IPS-18c (cell line): ENCODE measurements around the gene ELMO1.

Experiments
- H3K4me3 ChIP-seq: 2 replicates; pipeline ENCODE4 v1.7.0; 2013; ENCODE audit warnings: low read depth, mild to moderate bottlenecking, low read length, moderate library complexity; ENCODE audit not compliant: insufficient read depth
- H3K9me3 ChIP-seq: one replicate; pipeline ENCODE4 v1.6.1; 2013; ENCODE audit warnings: mild to moderate bottlenecking, low read length, moderate library complexity; ENCODE audit not compliant: control insufficient read depth, insufficient read depth

ELMO1 gene

GRCh38 chr7:37476881-37477450 is 28.3 kb upstream of the ELMO1 start:
- H3K4me3 ChIP-seq: no peak overlapping the region
- H3K9me3 ChIP-seq: no peaks in the 10 kb centered on the region

GRCh38 chr7:37476428-37476827 is 27.8 kb upstream of the ELMO1 start:
- H3K4me3 ChIP-seq: no peak overlapping the region
- no peaks in the 10 kb centered on the region for H3K9me3 ChIP-seq

GRCh38 chr7:37475646-37476045 is 27.0 kb upstream of the ELMO1 start:
- Histone ChIP-seq H3K4me3 (no peak overlapping the region), H3K9me3 (no peaks in the 10 kb centered on the region)

DNA sequence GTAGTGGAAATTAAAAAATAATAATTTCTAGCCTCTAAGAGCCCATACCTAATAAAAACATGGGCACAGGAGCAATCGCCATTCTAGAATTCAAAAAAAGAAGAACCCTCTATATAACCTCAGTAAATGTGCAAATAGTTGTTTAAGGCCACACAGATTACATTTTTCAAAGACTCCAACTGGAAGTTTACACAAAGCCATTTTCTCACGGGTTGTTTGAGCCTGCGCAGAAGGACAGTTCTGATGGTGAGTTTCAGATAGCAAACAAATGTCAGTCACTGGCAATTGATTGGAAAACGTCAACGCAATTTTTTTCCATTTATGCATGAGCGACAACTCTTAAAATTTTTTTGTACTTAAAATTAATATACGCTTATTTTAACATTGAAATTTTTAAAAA is 23.0 kb upstream of the ELMO1 start:
- Histone ChIP-seq H3K9me3 (no peaks in the 10 kb centered on the region), H3K4me3 (no peak overlapping the region)

DNA sequence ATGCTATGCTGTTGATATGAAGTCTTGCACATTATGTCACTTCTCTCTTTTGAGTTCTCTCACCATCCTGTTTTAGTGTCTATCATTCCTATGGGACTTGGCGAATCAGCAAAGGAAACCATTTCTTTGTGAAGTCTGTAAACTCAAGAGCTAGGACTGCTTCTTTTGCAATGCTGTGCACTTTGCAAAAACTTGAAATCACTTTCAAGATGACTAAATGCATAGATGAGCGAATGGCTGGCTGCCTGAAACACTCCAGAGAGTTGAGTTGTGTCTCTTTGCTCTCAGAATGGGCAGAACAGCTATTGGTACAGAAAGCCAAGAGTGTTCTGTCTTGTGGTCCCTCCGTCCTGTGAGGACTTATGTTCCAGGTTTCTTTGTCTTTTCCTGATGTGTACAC is 18.3 kb upstream of the ELMO1 start:
- Histone ChIP-seq H3K4me3 (no peak overlapping the region), H3K9me3 (no peaks in the 10 kb centered on the region)

DNA sequence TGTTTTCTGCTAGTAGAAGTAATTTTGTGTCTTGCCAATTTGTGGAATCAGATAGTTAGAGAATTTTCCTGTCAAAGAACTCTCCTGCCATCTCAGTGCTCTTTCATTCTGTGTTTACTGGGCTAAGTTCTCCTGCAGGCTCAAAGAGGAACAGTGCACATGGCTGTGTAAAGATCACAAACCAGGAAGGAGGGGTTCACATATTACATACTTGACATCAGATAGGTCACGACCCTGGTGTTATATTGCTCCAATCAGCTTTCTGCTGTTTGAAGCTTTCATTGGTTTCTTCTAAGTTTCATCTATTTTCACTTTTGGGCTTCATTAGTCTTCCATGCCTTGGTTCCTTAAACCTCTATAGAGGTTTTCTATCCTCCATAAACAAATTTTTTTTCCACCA is 13.5 kb upstream of the ELMO1 start:
- no peaks in the 10 kb centered on the region for H3K9me3 ChIP-seq
- H3K4me3 ChIP-seq: no peak overlapping the region

DNA sequence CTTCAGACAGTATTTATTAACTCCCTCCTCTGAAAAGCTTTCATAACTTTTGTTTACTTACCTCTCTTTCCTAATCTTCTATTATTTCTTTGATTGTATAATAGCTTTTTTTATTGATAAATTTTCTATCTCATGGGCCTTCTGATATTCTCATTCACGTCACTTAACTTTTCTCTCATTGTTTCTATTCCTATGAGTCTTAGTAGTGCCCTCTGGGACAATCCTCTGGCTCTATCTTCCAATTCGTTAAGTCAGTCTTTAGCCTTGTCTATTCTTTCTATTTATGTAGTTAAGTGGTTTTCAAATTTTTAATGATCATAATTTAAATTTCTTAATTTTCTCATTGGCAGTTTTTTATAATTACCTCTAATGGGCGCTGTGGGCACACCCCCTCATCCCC is 6.4 kb upstream of the ELMO1 start:
- H3K9me3 ChIP-seq: no peaks in the 10 kb centered on the region
- H3K4me3 ChIP-seq: no peak overlapping the region

- H3K4me3 ChIP-seq: no peak overlapping the region
- no peaks in the 10 kb centered on the region for H3K9me3 ChIP-seq
These were observed 3.7 kb upstream of the ELMO1 start for GRCh38 chr7:37452346-37452745.

DNA sequence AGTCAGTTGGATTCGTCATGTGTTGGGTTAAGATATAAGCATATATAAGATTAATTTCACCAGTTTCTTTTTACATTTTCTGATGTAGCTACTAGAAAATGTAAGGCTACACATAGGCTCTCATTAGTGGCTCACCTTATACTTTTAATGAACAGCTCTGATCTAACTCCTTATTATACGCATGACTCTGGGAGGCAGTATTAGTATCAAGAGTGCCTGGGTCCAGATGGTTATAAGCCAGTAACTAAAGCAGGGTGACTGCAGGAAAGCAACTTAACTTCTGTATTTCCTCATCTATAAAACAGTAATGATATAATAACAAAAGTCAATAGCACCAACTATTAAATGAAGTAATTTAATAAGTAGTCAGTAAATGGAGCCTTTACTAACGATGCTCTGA is 1.4 kb upstream of the ELMO1 start:
- Histone ChIP-seq H3K9me3 (no peaks in the 10 kb centered on the region), H3K4me3 (no peak overlapping the region)

- no peaks in the 10 kb centered on the region for H3K9me3 ChIP-seq
- no peak overlapping the region for H3K4me3 ChIP-seq
These were observed 957 bp upstream of the ELMO1 start for GRCh38 chr7:37449621-37450020.

- Histone ChIP-seq H3K4me3 (peak overlapping the region; percentile 70), H3K9me3 (no peaks in the 10 kb centered on the region)
These were observed 541 bp downstream of the ELMO1 start for GRCh38 chr7:37448011-37448635.

DNA sequence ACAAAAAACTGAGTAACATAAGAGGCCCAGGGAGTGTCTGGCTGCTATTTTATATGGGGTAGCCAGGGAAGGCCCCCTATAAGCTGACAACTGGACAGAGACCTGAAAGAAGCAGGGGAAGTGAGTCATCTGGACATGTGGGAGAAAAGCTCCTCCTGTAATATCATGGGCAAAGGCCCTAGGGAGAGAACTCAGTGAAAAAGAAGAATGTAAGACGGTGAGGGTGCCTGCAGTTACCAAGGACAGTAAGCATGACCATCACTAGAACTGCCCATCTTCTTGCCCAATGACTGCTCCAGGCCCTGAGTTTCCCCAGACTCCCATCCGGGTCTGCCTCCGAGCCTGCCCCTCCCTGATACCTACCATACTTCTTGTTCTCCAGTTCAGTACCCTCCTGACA is 2.3 kb downstream of the ELMO1 start:
- H3K4me3 ChIP-seq: no peak overlapping the region
- no peaks in the 10 kb centered on the region for H3K9me3 ChIP-seq

- H3K4me3 ChIP-seq: no peak overlapping the region
- H3K9me3 ChIP-seq: no peaks in the 10 kb centered on the region
These were observed 2.9 kb downstream of the ELMO1 start for GRCh38 chr7:37445790-37446189.

DNA sequence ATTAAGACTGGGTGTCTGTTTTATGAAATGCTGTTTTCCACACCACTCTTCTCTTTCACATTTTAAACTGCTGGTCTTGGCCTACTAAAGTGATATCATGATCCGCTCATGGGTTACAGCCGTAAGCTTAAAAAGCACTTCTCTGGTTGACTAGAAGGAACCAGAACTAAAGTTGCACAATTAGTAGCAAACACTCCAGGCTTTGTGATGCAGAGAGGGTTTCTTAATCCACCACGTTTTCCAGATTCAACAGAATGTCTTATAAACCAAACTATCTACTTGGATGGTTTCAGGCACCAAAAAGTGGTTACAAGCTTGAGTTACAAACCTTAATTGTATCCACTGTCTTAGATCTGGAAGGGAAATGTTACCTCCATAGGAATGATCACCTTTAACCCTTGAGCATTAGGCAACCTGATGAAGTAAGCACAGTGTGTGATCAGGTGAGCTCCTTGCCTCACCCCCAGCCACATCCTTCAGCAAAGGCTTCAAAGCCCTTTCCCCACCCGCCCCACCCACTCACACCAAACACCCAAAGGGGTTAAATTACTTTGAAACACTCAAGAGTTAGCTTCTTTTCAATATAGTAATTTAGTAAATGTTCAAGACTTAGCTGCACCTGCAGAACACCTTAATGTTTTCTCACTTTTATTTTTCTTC is 3.5 kb downstream of the ELMO1 start:
- H3K9me3 ChIP-seq: no peaks in the 10 kb centered on the region
- H3K4me3 ChIP-seq: no peak overlapping the region

DNA sequence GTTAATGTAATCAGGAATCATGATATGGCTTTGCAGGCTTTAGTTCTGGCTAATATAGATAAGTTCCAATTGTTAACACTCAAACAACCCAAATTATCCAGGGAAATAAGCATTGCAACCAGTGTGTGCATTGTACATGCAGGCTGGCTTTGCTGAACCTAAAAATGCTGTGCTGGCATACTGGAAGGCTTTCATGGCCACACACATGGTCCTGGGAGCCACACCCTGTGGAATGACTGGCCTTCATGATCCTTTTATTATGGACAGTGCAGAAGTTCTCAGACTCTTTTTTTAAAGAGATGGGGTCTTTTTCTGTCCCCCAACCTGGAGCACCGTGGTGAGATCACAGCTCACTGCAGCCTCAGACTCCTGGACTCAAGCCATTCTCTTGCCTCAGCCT is 5.0 kb downstream of the ELMO1 start:
- Histone ChIP-seq H3K9me3 (no peaks in the 10 kb centered on the region), H3K4me3 (no peak overlapping the region)

- H3K9me3 ChIP-seq: no peaks in the 10 kb centered on the region
- no peak overlapping the region for H3K4me3 ChIP-seq
These were observed 6.4 kb downstream of the ELMO1 start for GRCh38 chr7:37442268-37442667.

GRCh38 chr7:37441816-37442215 is 6.8 kb downstream of the ELMO1 start:
- Histone ChIP-seq H3K4me3 (no peak overlapping the region), H3K9me3 (no peaks in the 10 kb centered on the region)

DNA sequence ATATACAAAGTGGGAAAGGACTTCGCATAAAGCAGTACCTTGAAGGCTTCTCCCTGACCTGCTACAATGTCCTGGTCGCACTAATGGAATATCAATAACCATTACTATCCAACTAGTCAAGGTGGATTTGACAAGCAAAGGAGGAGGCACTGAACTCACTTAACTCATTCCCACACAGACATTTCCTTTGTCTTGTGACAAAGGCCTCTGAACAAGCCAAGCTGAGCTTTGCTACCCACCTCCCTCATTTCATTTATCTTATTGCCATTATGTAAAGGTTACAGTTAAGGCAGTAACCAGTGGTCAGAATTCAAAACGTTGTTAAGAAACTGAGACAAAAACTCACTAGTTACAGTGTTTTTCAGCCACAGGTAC is 7.3 kb downstream of the ELMO1 start:
- no peaks in the 10 kb centered on the region for H3K9me3 ChIP-seq
- H3K4me3 ChIP-seq: no peak overlapping the region
